ENCODE results near the gene ZSWIM8.

DNA sequence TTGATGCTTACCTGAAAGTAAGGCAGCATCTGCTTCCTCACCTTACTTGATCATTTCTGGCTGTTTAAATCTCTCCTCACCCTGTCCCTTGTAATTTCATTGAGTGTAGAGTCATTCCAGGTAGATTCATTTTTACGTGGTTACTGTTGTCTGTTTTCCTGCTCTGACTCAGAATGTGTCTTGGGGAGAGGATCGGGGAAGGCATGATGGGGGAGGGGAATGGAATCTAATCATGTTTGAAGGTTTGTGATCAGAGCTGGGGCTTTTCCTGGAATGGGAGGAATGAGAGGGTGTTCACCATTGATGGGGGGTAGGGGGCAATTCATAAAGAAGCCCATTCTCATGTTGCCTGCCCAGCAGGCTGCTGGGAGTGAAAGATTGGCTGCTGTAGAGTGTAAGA lies 22.5 kb upstream of the ZSWIM8 start:
- TF ChIP-seq POLR2AphosphoS5 (IDR thresholded peaks at IDR 0.05; ENCODE audit: low read depth, low read length) (no peak), POLR2A (IDR thresholded peaks at IDR 0.05; ENCODE audit: low read depth, low read length) (no peak), TAF1 (IDR thresholded peaks at IDR 0.05; ENCODE audit: low read depth, low read length) (no peak), PAX5 (IDR thresholded peaks at IDR 0.05; ENCODE audit: insufficient read depth, low read length, severe bottlenecking) (no peak)

Data from GM12891 (cell line).